Smooth muscle cell (in vitro differentiated cells): ENCODE data around the gene VSIR. TPM values are rescaled to one million over a fixed set of nuclear protein-coding genes. Genes with fewer than 3 reads are reported as not detected.

ENCODE experiments used
- DNase-seq: peaks from one replicate; lab custom pipeline; 2025; ENCODE audit not compliant: unreplicated experiment; lab: John Stamatoyannopoulos, UW
- H2AFZ ChIP-seq: fragments of 200-600 bp; sonication (generic); 2 replicates; pipeline ENCODE4 v1.6.0; 2016; ENCODE audit warnings: antibody characterized with exemption, low read depth, mild to moderate bottlenecking
- H3F3A ChIP-seq: fragments of 200-600 bp; sonication (generic); 2 replicates; pipeline ENCODE4 v1.6.0; 2017; ENCODE audit warnings: antibody characterized with exemption, low read depth
- H3K27ac ChIP-seq: fragments of 200-600 bp; sonication (generic); 2 replicates; pipeline ENCODE4 v1.5.1; 2016; ENCODE audit warnings: low read depth, mild to moderate bottlenecking
- H3K27me3 ChIP-seq: fragments of 200-600 bp; sonication (generic); 2 replicates; pipeline ENCODE4 v1.6.1; 2016; ENCODE audit warnings: low read depth, mild to moderate bottlenecking
- H3K36me3 ChIP-seq: fragments of 200-600 bp; sonication (generic); 2 replicates; pipeline ENCODE4 v1.5.1; 2016; ENCODE audit warnings: low read depth
- H3K4me1 ChIP-seq: fragments of 200-600 bp; sonication (generic); 2 replicates; pipeline ENCODE4 v1.5.1; 2016; ENCODE audit warnings: low read depth
- H3K4me2 ChIP-seq: fragments of 200-600 bp; sonication (generic); 2 replicates; pipeline ENCODE4 v1.6.0; 2016; ENCODE audit warnings: mild to moderate bottlenecking
- H3K4me3 ChIP-seq: fragments of 200-600 bp; sonication (generic); 2 replicates; pipeline ENCODE4 v1.5.1; 2016; ENCODE audit warnings: mild to moderate bottlenecking
- H3K79me2 ChIP-seq: fragments of 200-600 bp; sonication (generic); 2 replicates; pipeline ENCODE4 v1.6.0; 2016; ENCODE audit warnings: low read depth, mild to moderate bottlenecking
- H3K9ac ChIP-seq: fragments of 200-600 bp; sonication (generic); 2 replicates; pipeline ENCODE4 v1.6.0; 2016; ENCODE audit warnings: low read depth
- H3K9me3 ChIP-seq: fragments of 200-600 bp; sonication (generic); replicated peaks from 2 replicates; pipeline ENCODE4 v1.5.1; 2016; ENCODE audit warnings: low read depth
- H4K20me1 ChIP-seq: fragments of 200-600 bp; sonication (generic); 2 replicates; pipeline ENCODE4 v1.6.0; 2016; ENCODE audit warnings: low read depth
- WGBS: methylation state at CpG from one replicate; pipeline ENCODE4 v1.1.7; 2016; ENCODE audit warnings: low lambda C conversion rate; 5-methylcytosine and 5-hydroxymethylcytosine counted together
- polyA plus RNA-seq: library from polyadenylated mRNA; unstranded; fragments of >200 nt; fragmentation: Nextera tagmentation; extraction: Ambion mirVana; gene quantifications from 2 replicates; pipeline ENCODE4 v1.2.1, GENCODE V29; 2016
- total RNA-seq: library from RNA; depleted of rRNA; stranded (reverse); fragments of >200 nt; gene quantifications from 2 replicates; pipeline ENCODE4 v1.2.3, GENCODE V29; 2014
- TF ChIP-seq, protein P1 (sequence below): fragments of 200-600 bp; sonication (generic); IDR thresholded peaks from 2 replicates; pipeline ENCODE4 v1.5.1; 2017; ENCODE audit warnings: borderline replicate concordance, mild to moderate bottlenecking, antibody characterized with exemption; ENCODE audit not compliant: insufficient read depth, poor library complexity, severe bottlenecking

Gene VSIR
- total and polyA plus RNA-seq, 2 experiments from 2014 or later, result 3.6 TPM

- H3F3A ChIP-seq, result peaks cover 10% of the 10 kb centered on the region
- no peak overlapping the region for H3K4me2 ChIP-seq
- no peaks in the 10 kb centered on the region for H4K20me1 ChIP-seq
- H3K4me1 ChIP-seq, result no peaks in the 10 kb centered on the region
- no peaks in the 10 kb centered on the region for H3K36me3 ChIP-seq
- no peak overlapping the region for H3K9ac ChIP-seq
- H3K27ac ChIP-seq, result no peak overlapping the region
- TF ChIP-seq, protein P1, sequence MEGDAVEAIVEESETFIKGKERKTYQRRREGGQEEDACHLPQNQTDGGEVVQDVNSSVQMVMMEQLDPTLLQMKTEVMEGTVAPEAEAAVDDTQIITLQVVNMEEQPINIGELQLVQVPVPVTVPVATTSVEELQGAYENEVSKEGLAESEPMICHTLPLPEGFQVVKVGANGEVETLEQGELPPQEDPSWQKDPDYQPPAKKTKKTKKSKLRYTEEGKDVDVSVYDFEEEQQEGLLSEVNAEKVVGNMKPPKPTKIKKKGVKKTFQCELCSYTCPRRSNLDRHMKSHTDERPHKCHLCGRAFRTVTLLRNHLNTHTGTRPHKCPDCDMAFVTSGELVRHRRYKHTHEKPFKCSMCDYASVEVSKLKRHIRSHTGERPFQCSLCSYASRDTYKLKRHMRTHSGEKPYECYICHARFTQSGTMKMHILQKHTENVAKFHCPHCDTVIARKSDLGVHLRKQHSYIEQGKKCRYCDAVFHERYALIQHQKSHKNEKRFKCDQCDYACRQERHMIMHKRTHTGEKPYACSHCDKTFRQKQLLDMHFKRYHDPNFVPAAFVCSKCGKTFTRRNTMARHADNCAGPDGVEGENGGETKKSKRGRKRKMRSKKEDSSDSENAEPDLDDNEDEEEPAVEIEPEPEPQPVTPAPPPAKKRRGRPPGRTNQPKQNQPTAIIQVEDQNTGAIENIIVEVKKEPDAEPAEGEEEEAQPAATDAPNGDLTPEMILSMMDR, result no peak
- no peak for DNase-seq
- H3K79me2 ChIP-seq, result no peaks in the 10 kb centered on the region
- no peaks in the 10 kb centered on the region for H3K9me3 ChIP-seq
- no peak overlapping the region for H2AFZ ChIP-seq
- WGBS, result 63% methylated on average over 10 of the region's 10 CpGs
- no peak overlapping the region for H3K4me3 ChIP-seq
- H3K27me3 ChIP-seq, result no peaks in the 10 kb centered on the region
Measured at GRCh38 chr10:71766717-71767419, 6.5 kb downstream of the VSIR start.

- Histone ChIP-seq H3K79me2 (no peaks in the 10 kb centered on the region), H3K4me3 (no peak overlapping the region), H3K27ac (no peak overlapping the region), H3K27me3 (no peaks in the 10 kb centered on the region), H3F3A (peaks cover 4% of the 10 kb centered on the region), H4K20me1 (no peaks in the 10 kb centered on the region), H3K4me1 (no peaks in the 10 kb centered on the region), H3K36me3 (no peaks in the 10 kb centered on the region), H3K4me2 (no peak overlapping the region), H2AFZ (no peak overlapping the region), H3K9ac (no peak overlapping the region), H3K9me3 (no peaks in the 10 kb centered on the region)
- 90% methylated on average over 19 of the region's 22 CpGs for WGBS
- TF ChIP-seq, protein P1, result no peak
- DNase-seq, result no peak
Measured at GRCh38 chr10:71765906-71766716, 7.2 kb downstream of the VSIR start.

- Histone ChIP-seq H3K36me3 (no peaks in the 10 kb centered on the region), H4K20me1 (no peaks in the 10 kb centered on the region), H3K27me3 (no peaks in the 10 kb centered on the region), H3K4me1 (no peaks in the 10 kb centered on the region), H2AFZ (no peak overlapping the region), H3K79me2 (no peaks in the 10 kb centered on the region), H3K9me3 (no peaks in the 10 kb centered on the region), H3K27ac (no peak overlapping the region), H3F3A (peaks cover 3% of the 10 kb centered on the region), H3K4me2 (no peak overlapping the region), H3K4me3 (no peak overlapping the region), H3K9ac (no peak overlapping the region)
- no peak for DNase-seq
- TF ChIP-seq, protein P1, result no peak
- WGBS, result 89% methylated on average over 8 of the region's 8 CpGs
Measured at GRCh38 chr10:71765176-71765904, 8.0 kb downstream of the VSIR start.
